Measurements from ENCODE around the gene TRAPPC6A. TPM values are rescaled to one million over a fixed set of nuclear protein-coding genes. Genes with fewer than 3 reads are reported as not detected.

TRAPPC6A gene
- total RNA-seq, 2 donors from 2014 or later: 27.2 to 36.8 TPM

- no peak for ATAC-seq
- no peak overlapping the region for H3K27ac Mint-ChIP-seq
- no peak for DNase-seq (ENCODE audit: low spot score in 2 of 2)
- no peaks in the 10 kb centered on the region for H3K9me3 Mint-ChIP-seq
- H3K36me3 Mint-ChIP-seq: peaks cover 0 to 5% of the 10 kb centered on the region in 2 donors
These were observed 32.5 kb downstream of the TRAPPC6A start for GRCh38 chr19:45145270-45146189.

- no peaks in the 10 kb centered on the region for H3K9me3 Mint-ChIP-seq
- no peak for DNase-seq (ENCODE audit: low spot score in 2 of 2)
- no peak for ATAC-seq
- peaks cover 0 to 5% of the 10 kb centered on the region in 2 donors for H3K36me3 Mint-ChIP-seq
- no peak overlapping the region for H3K27ac Mint-ChIP-seq
These were observed 33.4 kb downstream of the TRAPPC6A start for GRCh38 chr19:45144431-45145269.

DNA sequence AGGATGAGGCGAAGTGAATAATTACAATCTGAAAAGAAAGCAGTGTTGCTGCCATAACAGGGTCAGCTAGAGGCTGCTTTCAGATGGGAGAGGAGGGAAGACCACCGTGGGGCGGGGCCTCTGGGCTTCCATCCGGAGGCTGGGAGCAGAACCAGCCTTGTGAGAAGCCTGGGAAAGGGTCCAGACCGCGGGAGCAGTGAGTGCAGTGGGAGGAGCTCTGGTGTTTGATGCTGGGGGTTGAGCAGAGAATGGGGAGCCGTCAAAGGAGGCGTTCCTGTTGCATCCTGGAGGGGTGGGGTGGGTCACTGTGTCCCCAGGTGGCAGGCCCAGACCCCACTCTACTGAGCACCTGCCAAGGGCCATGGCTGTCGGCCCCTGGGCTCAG lies 35.3 kb downstream of the TRAPPC6A start:
- Mint-ChIP-seq H3K27ac (peak overlapping the region; percentile 44 to 87), H3K36me3 (peaks cover 0 to 5% of the 10 kb centered on the region in 2 donors), H3K9me3 (no peaks in the 10 kb centered on the region)
- DNase-seq (ENCODE audit: low spot score in 2 of 2): no peak
- ATAC-seq: no peak

DNA sequence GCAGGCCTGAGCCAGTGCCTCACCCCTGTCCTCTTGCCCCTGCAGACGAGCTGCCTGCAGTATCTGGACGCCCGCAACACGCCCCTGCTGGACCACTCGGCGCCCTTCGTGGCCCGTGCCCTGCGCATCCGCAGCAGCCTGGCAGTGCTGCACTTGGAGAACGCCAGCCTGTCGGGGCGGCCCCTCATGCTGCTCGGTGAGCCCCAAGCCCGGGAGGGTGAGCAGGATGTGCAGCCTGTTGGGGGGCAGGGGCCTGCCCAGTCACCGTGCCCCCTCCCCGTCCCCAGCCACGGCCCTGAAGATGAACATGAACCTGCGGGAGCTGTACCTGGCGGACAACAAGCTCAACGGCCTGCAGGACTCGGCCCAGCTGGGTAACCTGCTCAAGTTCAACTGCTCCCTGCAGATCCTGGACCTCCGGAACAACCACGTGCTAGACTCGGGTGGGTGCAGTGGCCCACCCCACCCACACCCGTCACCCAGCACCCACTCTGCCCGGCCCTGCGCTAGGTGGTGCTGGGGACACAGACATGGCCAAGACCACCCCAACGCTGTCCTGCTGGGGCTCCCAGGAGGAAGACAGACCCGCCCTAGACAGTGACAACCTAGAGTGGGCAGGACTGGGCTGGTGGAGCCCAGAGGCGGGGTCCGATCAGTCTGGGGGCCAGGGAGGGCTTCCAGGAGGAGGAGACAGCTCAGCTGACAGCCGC lies 35.9 kb downstream of the TRAPPC6A start:
- ATAC-seq (no peak), DNase-seq (ENCODE audit: low spot score in 2 of 2) (no peak)
- peaks cover 0 to 5% of the 10 kb centered on the region in 2 donors for H3K36me3 Mint-ChIP-seq
- no peaks in the 10 kb centered on the region for H3K9me3 Mint-ChIP-seq
- peak overlapping the region; percentile 14 to 44 for H3K27ac Mint-ChIP-seq

DNA sequence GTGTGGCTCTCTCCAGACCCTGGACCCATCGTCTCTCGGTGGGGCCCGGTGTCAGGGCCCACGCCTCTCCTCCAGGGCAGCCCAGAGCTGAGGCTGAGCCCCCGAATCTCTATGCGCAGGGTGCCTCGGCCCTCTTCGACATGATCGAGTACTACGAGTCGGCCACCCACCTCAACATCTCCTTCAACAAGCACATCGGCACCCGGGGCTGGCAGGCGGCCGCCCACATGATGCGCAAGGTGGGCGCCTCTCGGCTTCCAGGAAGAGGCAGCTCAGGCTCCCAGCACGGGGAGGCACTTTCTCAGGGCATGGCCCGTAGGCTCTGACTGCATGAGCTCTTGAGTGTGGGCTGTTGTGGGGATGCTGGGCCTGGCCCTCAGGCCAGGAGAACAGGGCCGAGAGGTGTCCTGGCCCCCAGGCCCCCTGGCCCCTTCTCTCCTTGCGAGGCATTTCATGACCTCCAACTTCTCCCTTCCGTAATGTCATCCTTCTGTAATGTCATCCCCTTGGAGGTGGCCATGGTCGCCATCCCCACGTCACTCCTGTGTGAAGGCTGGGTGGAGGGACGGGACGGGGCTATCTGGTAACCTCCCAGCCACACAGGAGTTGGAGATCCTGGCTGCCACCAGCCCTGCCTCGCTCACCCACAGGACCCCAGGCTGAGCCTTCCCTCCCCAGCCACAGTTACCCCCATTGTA lies 36.7 kb downstream of the TRAPPC6A start:
- DNase-seq (ENCODE audit: low spot score in 2 of 2) (no peak), ATAC-seq (no peak)
- no peak overlapping the region for H3K27ac Mint-ChIP-seq
- no peaks in the 10 kb centered on the region for H3K9me3 Mint-ChIP-seq
- peaks cover 0 to 5% of the 10 kb centered on the region in 2 donors for H3K36me3 Mint-ChIP-seq

DNA sequence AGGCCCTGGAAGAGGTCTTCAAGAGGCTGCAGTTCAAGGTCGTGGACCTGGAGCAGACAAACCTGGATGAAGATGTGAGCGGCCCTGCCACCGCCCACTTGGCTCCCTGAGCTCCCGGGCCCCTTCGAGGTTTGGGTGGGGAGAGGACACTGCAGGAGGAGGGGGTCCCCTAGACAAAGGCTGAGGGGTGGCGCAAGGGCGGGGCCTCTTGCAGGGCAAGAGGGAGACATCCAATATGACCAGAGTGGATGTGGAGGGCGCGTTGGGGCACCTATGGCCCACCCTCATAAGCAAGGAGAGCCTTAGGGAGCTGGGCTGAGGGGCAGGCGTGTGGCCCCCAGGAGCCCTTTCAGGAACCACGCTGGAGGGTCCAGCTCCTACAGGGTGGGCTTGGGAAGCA lies 37.5 kb downstream of the TRAPPC6A start:
- ATAC-seq (no peak), DNase-seq (ENCODE audit: low spot score in 2 of 2) (no peak)
- Mint-ChIP-seq H3K9me3 (no peaks in the 10 kb centered on the region), H3K36me3 (peaks cover 0 to 5% of the 10 kb centered on the region in 2 donors), H3K27ac (no peak overlapping the region)

DNA sequence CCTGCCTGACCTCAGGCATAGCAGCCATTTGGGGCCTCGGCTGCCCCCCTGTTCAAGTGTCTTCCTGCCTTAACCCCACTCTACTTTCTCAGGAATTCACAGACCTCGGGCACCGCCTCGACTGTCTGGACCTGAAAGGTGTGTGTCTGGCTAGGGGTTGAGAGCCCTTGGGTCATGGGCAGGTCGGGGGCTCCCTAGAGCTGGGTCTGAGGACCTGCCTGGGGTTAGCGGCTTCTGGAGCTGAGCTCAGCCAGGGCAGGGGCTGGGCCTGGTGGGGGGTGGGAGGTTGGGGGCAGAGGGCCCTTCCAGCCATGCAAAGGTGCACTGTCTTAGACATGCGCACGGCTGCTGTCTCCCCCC lies 37.9 kb downstream of the TRAPPC6A start:
- peak overlapping the region in 1 of 2 donors; percentile 78 for H3K27ac Mint-ChIP-seq

GRCh38 chr19:45139286-45140143 lies 38.5 kb downstream of the TRAPPC6A start:
- DNase-seq (ENCODE audit: low spot score in 2 of 2) (no peak), ATAC-seq (no peak)
- no peaks in the 10 kb centered on the region for H3K9me3 Mint-ChIP-seq
- peak overlapping the region in 1 of 2 donors; percentile 78 for H3K27ac Mint-ChIP-seq
- H3K36me3 Mint-ChIP-seq: peaks cover 0 to 5% of the 10 kb centered on the region in 2 donors

More for the DNA sequence above, 37.9 kb downstream of the TRAPPC6A start:
- Mint-ChIP-seq H3K36me3 (peaks cover 0 to 5% of the 10 kb centered on the region in 2 donors), H3K9me3 (no peaks in the 10 kb centered on the region)
- ATAC-seq: no peak
- no peak for DNase-seq (ENCODE audit: low spot score in 2 of 2)

DNA sequence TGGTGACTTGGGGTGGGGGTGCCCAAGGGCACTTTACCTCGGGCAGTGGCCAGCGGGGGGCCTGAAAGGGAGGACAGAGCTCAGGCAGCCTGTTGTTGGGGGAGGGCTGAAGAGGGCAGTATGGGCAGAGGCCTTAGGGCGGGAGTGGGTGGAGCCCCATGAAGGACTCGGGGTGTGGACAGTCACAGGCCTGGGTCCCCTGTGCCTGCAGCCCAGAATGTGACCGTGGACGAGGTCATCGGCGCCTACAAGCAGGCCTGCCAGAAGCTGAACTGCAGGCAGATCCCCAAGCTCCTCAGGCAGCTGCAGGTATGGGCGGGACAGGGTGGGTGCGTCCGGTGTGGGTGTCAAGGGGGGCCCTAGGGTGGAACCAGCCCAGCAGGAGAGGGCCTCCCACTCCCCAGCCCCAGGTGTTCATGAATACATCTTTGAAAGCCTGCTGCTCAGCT lies 39.7 kb downstream of the TRAPPC6A start:
- no peaks in the 10 kb centered on the region for H3K9me3 Mint-ChIP-seq
- no peak for ATAC-seq
- H3K27ac Mint-ChIP-seq: peak overlapping the region; percentile 12 to 27
- H3K36me3 Mint-ChIP-seq: peaks cover 0 to 5% of the 10 kb centered on the region in 2 donors
- DNase-seq (ENCODE audit: low spot score in 2 of 2): no peak

DNA sequence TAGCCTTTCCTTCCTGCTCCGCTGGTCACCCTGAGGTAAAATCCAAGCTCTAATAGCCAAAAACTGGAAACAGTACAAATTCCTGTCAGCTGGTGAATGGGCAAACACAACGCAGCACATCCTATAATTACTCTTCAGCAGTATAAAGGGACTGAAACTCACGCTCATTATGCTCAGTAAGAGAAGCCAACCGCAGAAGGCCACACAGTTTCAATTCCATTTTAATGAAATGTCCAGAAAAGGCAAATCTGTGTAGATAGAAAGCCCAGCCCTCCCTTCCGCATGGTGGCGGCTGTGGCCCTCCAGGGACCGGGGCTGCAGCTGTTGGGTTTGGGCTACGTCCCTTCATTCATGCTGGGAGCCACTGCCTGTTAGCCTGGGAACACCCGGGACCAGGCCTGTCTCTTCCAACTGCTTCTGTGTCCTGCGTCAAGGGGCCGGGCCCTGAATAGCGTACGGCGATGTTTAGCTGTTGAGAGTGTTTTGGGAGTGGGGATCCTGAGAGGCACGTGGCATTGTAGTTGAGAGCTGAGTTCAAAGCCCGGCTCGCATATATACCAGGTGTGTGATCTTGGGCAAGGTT lies 40.8 kb downstream of the TRAPPC6A start:
- Mint-ChIP-seq H3K36me3 (no peaks in the 10 kb centered on the region), H3K9me3 (no peaks in the 10 kb centered on the region), H3K27ac (peak overlapping the region; percentile 58 to 84)
- ATAC-seq (no peak), DNase-seq (ENCODE audit: low spot score in 2 of 2) (no peak)

- no peaks in the 10 kb centered on the region for H3K36me3 Mint-ChIP-seq
- DNase-seq (ENCODE audit: low spot score in 2 of 2) (no peak), ATAC-seq (no peak)
- H3K9me3 Mint-ChIP-seq: no peaks in the 10 kb centered on the region
- H3K27ac Mint-ChIP-seq: peak overlapping the region; percentile 58 to 84
These were observed 41.4 kb downstream of the TRAPPC6A start for GRCh38 chr19:45136507-45137178.

DNA sequence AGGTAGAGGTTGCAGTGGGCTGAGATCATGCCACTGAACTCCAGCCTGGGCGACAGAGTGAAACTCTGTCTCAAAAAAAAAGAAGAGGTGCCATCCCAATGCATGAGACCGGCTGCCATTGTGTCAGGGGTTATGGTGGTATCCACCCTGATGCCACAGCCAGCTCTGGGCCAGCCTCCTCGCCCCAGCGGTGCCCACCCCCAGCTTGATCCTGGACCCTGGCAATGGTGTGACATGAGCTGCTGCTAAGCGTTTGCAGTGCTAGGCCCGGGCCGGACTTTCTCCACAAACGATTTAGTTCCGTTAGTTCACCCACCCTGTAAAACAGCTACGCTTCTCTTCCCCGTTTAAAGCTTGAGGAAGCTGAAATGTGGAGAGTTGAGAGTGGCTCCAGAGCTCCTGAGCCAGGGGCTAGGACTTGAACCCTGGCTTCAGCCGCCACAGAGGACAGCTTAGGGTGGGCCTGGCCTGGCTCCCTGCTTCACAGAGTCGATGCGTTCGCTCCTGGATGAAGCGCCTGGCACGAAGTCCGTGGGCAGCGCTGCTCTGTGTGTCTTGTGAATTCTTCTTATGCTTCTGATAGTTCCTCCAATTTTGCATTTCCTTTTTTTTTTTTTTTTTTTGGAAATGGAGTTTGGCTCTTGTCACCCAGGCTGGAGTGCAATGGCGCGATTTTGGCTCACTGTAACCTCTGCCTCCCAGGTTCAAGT lies 42.7 kb downstream of the TRAPPC6A start:
- Mint-ChIP-seq H3K36me3 (no peaks in the 10 kb centered on the region), H3K27ac (peak overlapping the region in 1 of 2 donors; percentile 84), H3K9me3 (no peaks in the 10 kb centered on the region)
- no peak for DNase-seq (ENCODE audit: low spot score in 2 of 2)
- no peak for ATAC-seq

DNA sequence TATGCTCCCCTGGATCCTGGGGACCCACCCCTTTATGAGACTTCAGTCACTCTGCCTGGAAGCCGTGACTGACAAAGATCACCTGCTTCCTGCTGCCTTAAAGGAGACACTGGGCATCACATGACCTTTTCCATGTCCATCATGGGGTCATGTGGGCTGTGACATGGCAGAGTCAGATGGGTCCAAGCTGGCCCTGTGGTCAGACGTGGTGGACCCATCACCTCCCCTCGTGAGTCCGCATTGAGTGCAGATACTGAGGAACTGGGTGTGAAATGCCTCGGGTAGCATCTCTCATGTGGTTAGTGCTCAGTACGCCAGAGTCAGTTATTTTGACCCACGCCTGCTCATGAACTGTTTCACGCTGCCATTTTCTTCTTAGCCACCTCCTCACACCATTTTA lies 44.4 kb downstream of the TRAPPC6A start:
- no peak for ATAC-seq
- Mint-ChIP-seq H3K27ac (peak overlapping the region in 1 of 2 donors; percentile 34), H3K9me3 (no peaks in the 10 kb centered on the region), H3K36me3 (no peaks in the 10 kb centered on the region)
- DNase-seq (ENCODE audit: low spot score in 2 of 2): no peak

Measured in activated naive CD4-positive, alpha-beta T cell treated with anti-CD3 and anti-CD28 coated beads, Interleukin-2, amount 50 U/mL, for 72 hours (primary cell).